ENCODE data around the gene CHKB. TPM values are rescaled to one million over a fixed set of nuclear protein-coding genes. Genes with fewer than 3 reads are reported as not detected.
"Not testable (repeated sequence)": the region's sequence is repeated elsewhere in the genome, so short reads cannot be mapped to it uniquely, and the experiment has no call there.

Gene CHKB
- total RNA-seq, 1 donor from 2014 or later: 88.1 TPM

DNA sequence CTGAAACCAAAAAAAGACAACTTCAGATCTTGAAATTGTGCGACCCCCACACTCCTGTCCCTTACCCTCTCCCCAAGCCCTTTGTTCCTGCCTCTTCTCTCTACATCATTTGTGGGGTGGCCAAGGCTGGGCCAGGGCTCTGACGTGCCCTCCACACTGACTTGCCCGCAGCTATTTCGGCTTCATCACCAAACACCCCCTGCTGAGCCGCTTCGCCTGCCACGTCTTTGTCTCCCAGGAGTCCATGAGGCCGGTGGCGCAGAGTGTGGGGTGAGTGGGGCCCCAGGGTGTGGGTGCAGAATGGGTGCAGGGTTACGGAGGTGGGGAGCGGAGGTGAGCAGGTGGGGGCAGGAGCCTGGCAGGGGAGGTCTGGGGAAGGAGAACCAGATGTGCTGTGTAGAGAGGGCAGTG lies 27.4 kb upstream of the CHKB start:
- Mint-ChIP-seq H3K9me3 (no peaks in the 10 kb centered on the region), H3K27me3 (ENCODE audit: low read depth) (peaks cover 3% of the 10 kb centered on the region), H3K27ac (ENCODE audit: unreplicated experiment) (no peak overlapping the region), H3K4me1 (peaks cover 4% of the 10 kb centered on the region), H3K4me3 (no peak overlapping the region), H3K36me3 (ENCODE audit: low read depth) (no peaks in the 10 kb centered on the region)
- no peak for DNase-seq (ENCODE audit: low read depth, low spot score)
- TF ChIP-seq, protein P1, sequence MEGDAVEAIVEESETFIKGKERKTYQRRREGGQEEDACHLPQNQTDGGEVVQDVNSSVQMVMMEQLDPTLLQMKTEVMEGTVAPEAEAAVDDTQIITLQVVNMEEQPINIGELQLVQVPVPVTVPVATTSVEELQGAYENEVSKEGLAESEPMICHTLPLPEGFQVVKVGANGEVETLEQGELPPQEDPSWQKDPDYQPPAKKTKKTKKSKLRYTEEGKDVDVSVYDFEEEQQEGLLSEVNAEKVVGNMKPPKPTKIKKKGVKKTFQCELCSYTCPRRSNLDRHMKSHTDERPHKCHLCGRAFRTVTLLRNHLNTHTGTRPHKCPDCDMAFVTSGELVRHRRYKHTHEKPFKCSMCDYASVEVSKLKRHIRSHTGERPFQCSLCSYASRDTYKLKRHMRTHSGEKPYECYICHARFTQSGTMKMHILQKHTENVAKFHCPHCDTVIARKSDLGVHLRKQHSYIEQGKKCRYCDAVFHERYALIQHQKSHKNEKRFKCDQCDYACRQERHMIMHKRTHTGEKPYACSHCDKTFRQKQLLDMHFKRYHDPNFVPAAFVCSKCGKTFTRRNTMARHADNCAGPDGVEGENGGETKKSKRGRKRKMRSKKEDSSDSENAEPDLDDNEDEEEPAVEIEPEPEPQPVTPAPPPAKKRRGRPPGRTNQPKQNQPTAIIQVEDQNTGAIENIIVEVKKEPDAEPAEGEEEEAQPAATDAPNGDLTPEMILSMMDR (conservative IDR thresholded peaks at IDR 0.05): no peak

DNA sequence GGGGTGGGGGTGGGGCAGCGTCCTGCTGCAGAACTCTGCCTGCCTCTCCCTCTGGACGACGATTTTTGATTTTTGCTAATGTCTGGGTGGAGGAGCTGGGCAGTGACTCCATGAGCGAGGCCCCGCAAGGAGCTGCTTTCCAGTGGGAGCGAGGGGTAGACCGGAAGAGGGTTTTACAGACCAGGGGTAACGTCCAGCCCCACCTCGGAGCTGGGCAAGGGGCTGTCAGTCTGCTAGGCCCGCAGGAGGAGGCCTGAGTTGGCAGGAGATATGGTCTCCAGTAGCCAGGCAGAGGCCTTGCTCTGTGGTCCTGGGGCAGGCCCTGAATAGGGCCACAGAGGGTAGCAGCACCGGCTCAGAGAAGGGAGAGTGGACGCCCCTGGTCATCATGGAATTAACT lies 26.9 kb upstream of the CHKB start:
- Mint-ChIP-seq H3K36me3 (ENCODE audit: low read depth) (no peaks in the 10 kb centered on the region), H3K27me3 (ENCODE audit: low read depth) (peaks cover 3% of the 10 kb centered on the region), H3K27ac (ENCODE audit: unreplicated experiment) (no peak overlapping the region), H3K4me1 (peaks cover 4% of the 10 kb centered on the region), H3K4me3 (no peak overlapping the region), H3K9me3 (no peaks in the 10 kb centered on the region)
- DNase-seq (ENCODE audit: low read depth, low spot score): no peak
- TF ChIP-seq, protein P1 (conservative IDR thresholded peaks at IDR 0.05): no peak

DNA sequence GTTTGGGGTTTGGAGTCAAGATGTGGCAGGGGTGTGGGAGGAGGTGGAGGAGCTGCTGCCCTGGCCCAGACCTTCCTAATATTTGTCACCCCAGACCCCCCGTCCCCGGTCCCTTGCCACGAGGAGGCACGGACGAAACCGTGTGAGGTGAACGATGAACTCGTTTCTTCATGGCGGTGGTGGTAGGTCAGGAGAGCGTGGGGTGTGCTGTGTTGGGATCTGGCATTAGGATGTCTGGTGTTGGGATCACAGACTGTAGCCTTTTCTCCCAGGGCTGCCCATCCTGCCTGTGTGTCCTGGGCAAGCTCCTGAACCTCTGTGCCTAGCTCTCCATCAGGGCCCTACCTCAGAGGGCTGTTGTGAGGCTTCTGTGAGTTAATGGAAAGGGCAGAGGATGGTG lies 26.3 kb upstream of the CHKB start:
- Mint-ChIP-seq H3K9me3 (no peaks in the 10 kb centered on the region), H3K36me3 (ENCODE audit: low read depth) (no peaks in the 10 kb centered on the region), H3K4me3 (no peak overlapping the region), H3K4me1 (peaks cover 4% of the 10 kb centered on the region), H3K27ac (ENCODE audit: unreplicated experiment) (no peak overlapping the region), H3K27me3 (ENCODE audit: low read depth) (no peaks in the 10 kb centered on the region)
- DNase-seq (ENCODE audit: low read depth, low spot score): no peak
- TF ChIP-seq, protein P1 (conservative IDR thresholded peaks at IDR 0.05): no peak

DNA sequence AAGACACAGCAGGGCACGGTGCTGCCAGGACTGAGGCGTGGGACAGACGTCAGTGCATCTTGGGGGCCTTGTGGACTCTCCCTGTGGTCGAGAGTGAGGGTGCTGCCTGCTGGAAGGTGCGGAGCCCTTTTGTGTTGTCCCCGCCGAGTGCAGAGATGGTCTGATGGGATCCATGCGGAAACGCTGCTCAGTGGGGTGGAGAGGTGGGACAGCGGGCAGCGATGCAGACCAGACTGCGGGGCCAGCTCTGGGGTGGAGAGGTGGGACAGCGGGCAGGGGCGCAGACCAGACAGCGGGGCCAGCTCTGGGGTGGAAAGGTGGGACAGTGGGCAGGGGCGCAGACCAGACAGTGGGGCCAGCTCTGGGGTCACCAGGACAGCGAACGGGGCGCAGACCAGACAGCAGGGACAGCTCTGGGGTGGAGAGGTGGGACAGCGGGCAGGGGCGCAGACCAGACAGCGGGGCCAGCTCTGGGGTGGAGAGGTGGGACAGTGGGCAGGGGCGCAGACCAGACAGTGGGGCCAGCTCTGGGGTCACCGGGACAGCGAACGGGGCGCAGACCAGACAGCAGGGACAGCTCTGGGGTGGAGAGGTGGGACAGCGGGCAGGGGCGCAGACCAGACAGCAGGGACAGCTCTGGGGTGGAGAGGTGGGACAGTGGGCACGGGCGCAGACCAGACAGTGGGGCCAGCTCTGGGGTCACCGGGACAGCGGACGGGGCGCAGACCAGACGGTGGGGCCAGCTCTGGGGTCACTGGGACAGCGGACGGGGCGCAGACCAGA lies 25.6 kb upstream of the CHKB start:
- H3K36me3 Mint-ChIP-seq (ENCODE audit: low read depth); H3K4me1 Mint-ChIP-seq; H3K27ac Mint-ChIP-seq (ENCODE audit: unreplicated experiment); H3K27me3 Mint-ChIP-seq (ENCODE audit: low read depth); H3K9me3 Mint-ChIP-seq; DNase-seq (ENCODE audit: low read depth, low spot score): not testable (repeated sequence)
- peak overlapping the region; percentile 44 for H3K4me3 Mint-ChIP-seq

DNA sequence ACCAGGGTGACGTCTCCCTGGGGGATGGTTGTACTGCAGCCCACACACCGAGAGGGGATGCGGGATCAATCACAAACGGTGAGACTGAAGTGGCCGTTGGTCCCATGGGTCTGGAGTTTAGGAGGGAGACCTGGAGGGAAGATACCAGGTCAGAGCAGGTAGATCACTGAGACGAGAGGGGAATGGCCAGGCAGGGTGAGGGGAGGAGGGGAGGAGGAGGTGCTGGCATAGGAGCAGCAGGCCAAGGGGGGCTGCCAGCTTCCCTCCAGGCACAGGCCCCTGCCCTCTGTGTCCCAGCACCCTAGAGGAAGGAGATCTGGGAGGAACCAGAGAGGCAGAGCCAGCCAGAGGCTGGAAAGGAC lies 25.0 kb upstream of the CHKB start:
- H3K36me3 Mint-ChIP-seq (ENCODE audit: low read depth): no peaks in the 10 kb centered on the region
- no peaks in the 10 kb centered on the region for H3K9me3 Mint-ChIP-seq
- H3K4me3 Mint-ChIP-seq: peak overlapping the region; percentile 44
- no peak overlapping the region for H3K27ac Mint-ChIP-seq (ENCODE audit: unreplicated experiment)
- TF ChIP-seq, protein P1 (conservative IDR thresholded peaks at IDR 0.05): no peak
- no peaks in the 10 kb centered on the region for H3K27me3 Mint-ChIP-seq (ENCODE audit: low read depth)
- DNase-seq (ENCODE audit: low read depth, low spot score): no peak
- H3K4me1 Mint-ChIP-seq: peaks cover 4% of the 10 kb centered on the region

DNA sequence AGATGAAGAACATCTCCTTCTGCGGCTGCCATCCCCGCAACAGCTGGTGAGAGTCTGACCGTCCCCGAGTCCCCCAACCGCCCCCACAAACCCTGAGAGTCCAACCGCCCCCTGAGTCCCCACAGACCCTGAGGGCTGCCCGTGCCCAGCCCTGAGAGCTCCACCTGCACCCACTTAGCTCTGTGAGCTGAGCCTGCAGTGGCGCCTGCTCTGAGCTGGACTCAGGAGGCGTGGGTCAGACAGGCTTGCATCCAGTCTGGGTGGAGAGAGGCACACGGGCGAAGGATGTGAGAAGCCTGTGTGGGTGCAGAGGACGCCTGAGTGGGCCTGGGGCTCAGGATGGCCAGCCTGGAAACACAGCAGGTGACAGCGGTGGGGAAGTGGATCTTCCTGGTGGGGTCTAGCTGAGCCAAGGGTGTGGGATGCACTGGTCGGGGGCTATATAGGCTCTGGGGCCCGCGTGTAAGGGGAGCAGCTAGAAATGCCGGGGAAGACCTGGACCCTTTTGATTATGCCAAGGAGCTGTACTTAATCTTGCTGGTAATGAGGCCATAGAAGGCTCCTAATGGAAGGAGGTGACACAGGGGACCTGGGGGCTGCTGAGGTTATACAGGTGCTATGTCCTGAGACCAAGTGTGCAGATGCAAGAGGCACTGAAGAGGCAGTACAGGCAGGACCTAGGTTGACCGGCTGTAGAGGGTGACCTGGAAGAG lies 24.5 kb upstream of the CHKB start:
- Mint-ChIP-seq H3K9me3 (no peaks in the 10 kb centered on the region), H3K4me3 (peak overlapping the region; percentile 44), H3K36me3 (ENCODE audit: low read depth) (no peaks in the 10 kb centered on the region), H3K4me1 (peaks cover 4% of the 10 kb centered on the region), H3K27ac (ENCODE audit: unreplicated experiment) (no peak overlapping the region), H3K27me3 (ENCODE audit: low read depth) (no peaks in the 10 kb centered on the region)
- TF ChIP-seq, protein P1 (conservative IDR thresholded peaks at IDR 0.05): no peak
- no peak for DNase-seq (ENCODE audit: low read depth, low spot score)
